ENCODE data around the gene EFCAB14.
A peak's percentile ranks its signal among the peaks of the same experiment; 100 is the strongest.
"Not testable (repeated sequence)": the region's sequence is repeated elsewhere in the genome, so short reads cannot be mapped to it uniquely, and the experiment has no call there.

The EFCAB14 gene

GRCh38 chr1:46742069-46742468 is 23.2 kb upstream of the EFCAB14 start:
- H3K27me3 Mint-ChIP-seq, result peaks cover 40% of the 10 kb centered on the region
- H3K4me1 Mint-ChIP-seq (ENCODE audit: low read depth), result no peaks in the 10 kb centered on the region
- no peak overlapping the region for H3K4me3 Mint-ChIP-seq
- no peak overlapping the region for H3K27ac Mint-ChIP-seq
- H3K9me3 Mint-ChIP-seq, result peaks cover under 1% of the 10 kb centered on the region
- H3K36me3 Mint-ChIP-seq (ENCODE audit: low read depth), result no peaks in the 10 kb centered on the region

- H3K27me3 Mint-ChIP-seq, result peaks cover 42% of the 10 kb centered on the region
- H3K36me3 Mint-ChIP-seq (ENCODE audit: low read depth), result no peaks in the 10 kb centered on the region
- peaks cover 3% of the 10 kb centered on the region for H3K9me3 Mint-ChIP-seq
Measured at GRCh38 chr1:46735708-46736324, 16.9 kb upstream of the EFCAB14 start.

GRCh38 chr1:46728327-46728873 is 9.5 kb upstream of the EFCAB14 start:
- not testable (repeated sequence) for H3K4me3 Mint-ChIP-seq; H3K9me3 Mint-ChIP-seq; H3K27ac Mint-ChIP-seq; H3K4me1 Mint-ChIP-seq (ENCODE audit: low read depth); H3K36me3 Mint-ChIP-seq (ENCODE audit: low read depth)
- peaks cover 60% of the 10 kb centered on the region for H3K27me3 Mint-ChIP-seq

More at GRCh38 chr1:46735708-46736324, 16.9 kb upstream of the EFCAB14 start:
- Mint-ChIP-seq H3K4me1 (ENCODE audit: low read depth) (no peaks in the 10 kb centered on the region), H3K27ac (no peak overlapping the region), H3K4me3 (no peak overlapping the region)

- H3K9me3 Mint-ChIP-seq, result no peaks in the 10 kb centered on the region
- H3K36me3 Mint-ChIP-seq (ENCODE audit: low read depth), result no peaks in the 10 kb centered on the region
- no peaks in the 10 kb centered on the region for H3K4me1 Mint-ChIP-seq (ENCODE audit: low read depth)
- peaks cover 39% of the 10 kb centered on the region for H3K27me3 Mint-ChIP-seq
- no peak overlapping the region for H3K4me3 Mint-ChIP-seq
- no peak overlapping the region for H3K27ac Mint-ChIP-seq
Measured at GRCh38 chr1:46725736-46726108, 6.8 kb upstream of the EFCAB14 start.

GRCh38 chr1:46724991-46725735 is 6.2 kb upstream of the EFCAB14 start:
- H3K9me3 Mint-ChIP-seq, result no peaks in the 10 kb centered on the region
- no peak overlapping the region for H3K4me3 Mint-ChIP-seq
- H3K27me3 Mint-ChIP-seq, result peaks cover 35% of the 10 kb centered on the region
- no peaks in the 10 kb centered on the region for H3K36me3 Mint-ChIP-seq (ENCODE audit: low read depth)
- H3K27ac Mint-ChIP-seq, result no peak overlapping the region
- H3K4me1 Mint-ChIP-seq (ENCODE audit: low read depth), result no peaks in the 10 kb centered on the region

GRCh38 chr1:46723901-46724300 is 5.0 kb upstream of the EFCAB14 start:
- Mint-ChIP-seq H3K27ac (no peak overlapping the region), H3K9me3 (no peaks in the 10 kb centered on the region), H3K4me1 (ENCODE audit: low read depth) (peaks cover 9% of the 10 kb centered on the region), H3K4me3 (no peak overlapping the region), H3K36me3 (ENCODE audit: low read depth) (no peaks in the 10 kb centered on the region), H3K27me3 (peaks cover 23% of the 10 kb centered on the region)

GRCh38 chr1:46721686-46722205 is 2.8 kb upstream of the EFCAB14 start:
- H3K27ac Mint-ChIP-seq, result no peak overlapping the region
- no peaks in the 10 kb centered on the region for H3K9me3 Mint-ChIP-seq
- no peak overlapping the region for H3K4me3 Mint-ChIP-seq
- peaks cover 5% of the 10 kb centered on the region for H3K36me3 Mint-ChIP-seq (ENCODE audit: low read depth)
- peaks cover 24% of the 10 kb centered on the region for H3K4me1 Mint-ChIP-seq (ENCODE audit: low read depth)
- H3K27me3 Mint-ChIP-seq, result peaks cover 14% of the 10 kb centered on the region

- Mint-ChIP-seq H3K9me3 (no peaks in the 10 kb centered on the region), H3K4me3 (no peak overlapping the region), H3K4me1 (ENCODE audit: low read depth) (peaks cover 29% of the 10 kb centered on the region), H3K27me3 (peaks cover 11% of the 10 kb centered on the region), H3K27ac (no peak overlapping the region), H3K36me3 (ENCODE audit: low read depth) (peaks cover 9% of the 10 kb centered on the region)
Measured at GRCh38 chr1:46721204-46721603, 2.3 kb upstream of the EFCAB14 start.

- not testable (repeated sequence) for H3K4me3 Mint-ChIP-seq, H3K27ac Mint-ChIP-seq, H3K27me3 Mint-ChIP-seq, H3K9me3 Mint-ChIP-seq
- H3K36me3 Mint-ChIP-seq (ENCODE audit: low read depth), result peaks cover 16% of the 10 kb centered on the region
- H3K4me1 Mint-ChIP-seq (ENCODE audit: low read depth), result peaks cover 36% of the 10 kb centered on the region
Measured at GRCh38 chr1:46720319-46720718, 1.4 kb upstream of the EFCAB14 start.

- H3K27ac Mint-ChIP-seq, result peak overlapping the region; percentile 77
- no peaks in the 10 kb centered on the region for H3K9me3 Mint-ChIP-seq
- H3K27me3 Mint-ChIP-seq, result no peaks in the 10 kb centered on the region
- peaks cover 41% of the 10 kb centered on the region for H3K4me1 Mint-ChIP-seq (ENCODE audit: low read depth)
- peaks cover 21% of the 10 kb centered on the region for H3K36me3 Mint-ChIP-seq (ENCODE audit: low read depth)
- peak overlapping the region; percentile 96 for H3K4me3 Mint-ChIP-seq
Measured at GRCh38 chr1:46719689-46720088, 775 bp upstream of the EFCAB14 start.

GRCh38 chr1:46718340-46718726 is 581 bp downstream of the EFCAB14 start:
- Mint-ChIP-seq H3K27me3 (no peaks in the 10 kb centered on the region), H3K4me3 (peak overlapping the region; percentile 96), H3K36me3 (ENCODE audit: low read depth) (peaks cover 31% of the 10 kb centered on the region), H3K9me3 (no peaks in the 10 kb centered on the region), H3K27ac (peak overlapping the region; percentile 92), H3K4me1 (ENCODE audit: low read depth) (peaks cover 41% of the 10 kb centered on the region)

- Mint-ChIP-seq H3K36me3 (ENCODE audit: low read depth) (peaks cover 34% of the 10 kb centered on the region), H3K9me3 (no peaks in the 10 kb centered on the region), H3K27ac (peak overlapping the region; percentile 85), H3K27me3 (no peaks in the 10 kb centered on the region), H3K4me3 (peak overlapping the region; percentile 96), H3K4me1 (ENCODE audit: low read depth) (peaks cover 41% of the 10 kb centered on the region)
Measured at GRCh38 chr1:46717654-46718053, 1.3 kb downstream of the EFCAB14 start.

GRCh38 chr1:46714976-46715375 is 3.9 kb downstream of the EFCAB14 start:
- Mint-ChIP-seq H3K36me3 (ENCODE audit: low read depth) (peaks cover 55% of the 10 kb centered on the region), H3K27me3 (no peaks in the 10 kb centered on the region), H3K4me1 (ENCODE audit: low read depth) (peaks cover 46% of the 10 kb centered on the region), H3K4me3 (no peak overlapping the region), H3K27ac (no peak overlapping the region), H3K9me3 (no peaks in the 10 kb centered on the region)

GRCh38 chr1:46708121-46708520 is 10.8 kb downstream of the EFCAB14 start:
- no peaks in the 10 kb centered on the region for H3K27me3 Mint-ChIP-seq

GRCh38 chr1:46705408-46705807 is 13.5 kb downstream of the EFCAB14 start:
- peaks cover 70% of the 10 kb centered on the region for H3K36me3 Mint-ChIP-seq (ENCODE audit: low read depth)
- no peaks in the 10 kb centered on the region for H3K9me3 Mint-ChIP-seq
- no peaks in the 10 kb centered on the region for H3K27me3 Mint-ChIP-seq
- H3K27ac Mint-ChIP-seq, result no peak overlapping the region
- peaks cover 9% of the 10 kb centered on the region for H3K4me1 Mint-ChIP-seq (ENCODE audit: low read depth)
- no peak overlapping the region for H3K4me3 Mint-ChIP-seq

More at GRCh38 chr1:46708121-46708520, 10.8 kb downstream of the EFCAB14 start:
- no peak overlapping the region for H3K27ac Mint-ChIP-seq
- no peak overlapping the region for H3K4me3 Mint-ChIP-seq
- H3K36me3 Mint-ChIP-seq (ENCODE audit: low read depth), result peaks cover 76% of the 10 kb centered on the region
- no peaks in the 10 kb centered on the region for H3K9me3 Mint-ChIP-seq
- peaks cover 13% of the 10 kb centered on the region for H3K4me1 Mint-ChIP-seq (ENCODE audit: low read depth)

Measured in stimulated activated naive CD8-positive, alpha-beta T cell treated with anti-CD3 and anti-CD28 coated beads, Interleukin-15, Interleukin-2, amounts not matched to agents 100 ng/mL and 50 ng/mL, for 24 hours (primary cell).